Tongue (tissue), 2 donors: ENCODE measurements around the gene TTLL5. TPM values are rescaled to one million over a fixed set of nuclear protein-coding genes. Genes with fewer than 3 reads are reported as not detected.

Source experiments
- DNase-seq: peaks from one replicate; pipeline ENCODE4 v3.0.0-alpha.2; 2015
- total RNA-seq: library from RNA; depleted of rRNA; stranded (reverse); fragments of >200 nt; gene quantifications from one replicate; pipeline ENCODE4 v1.2.3, GENCODE V29; 2014

Gene TTLL5
- total RNA-seq, 1 donor from 2014 or later = 33.7 TPM

DNA sequence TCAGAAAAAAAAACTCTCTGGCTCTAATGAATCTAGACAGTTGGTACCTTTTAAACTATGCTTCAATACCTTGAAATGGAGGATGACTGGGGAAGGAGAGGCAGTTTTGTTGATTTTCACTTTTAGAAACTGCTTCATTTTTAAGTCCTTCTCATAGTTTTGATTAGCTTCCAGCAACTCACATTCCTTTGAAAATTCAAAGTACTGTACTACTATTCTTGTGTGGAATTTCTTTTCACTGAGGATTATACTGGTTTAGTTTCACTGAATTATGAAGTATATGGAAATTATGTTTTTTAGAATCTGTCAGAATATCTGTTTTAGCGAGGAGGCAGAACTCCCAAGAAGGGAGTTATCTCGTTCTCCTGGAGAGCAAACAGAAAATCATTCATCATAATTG, 204.5 kb downstream of the TTLL5 start:
- no peak for DNase-seq

DNA sequence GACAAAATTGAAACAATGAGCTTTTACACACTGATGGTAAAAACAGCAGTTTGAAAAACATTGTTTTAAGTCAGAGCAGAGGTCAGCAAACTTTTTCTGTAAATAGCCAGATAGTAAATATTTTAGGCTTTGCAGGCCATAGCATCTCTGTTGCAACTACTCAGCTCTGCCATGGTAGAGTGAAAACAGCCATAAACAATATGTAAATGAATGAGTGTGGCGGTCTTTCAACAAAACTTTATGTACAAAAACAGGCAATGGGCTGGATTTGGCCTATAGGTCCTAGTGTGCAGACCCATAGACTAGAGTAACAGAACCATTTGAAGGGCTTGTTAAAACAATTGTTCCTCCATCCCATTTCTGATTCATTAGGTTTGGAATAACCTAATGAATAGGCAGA, 205.9 kb downstream of the TTLL5 start:
- DNase-seq = no peak

DNA sequence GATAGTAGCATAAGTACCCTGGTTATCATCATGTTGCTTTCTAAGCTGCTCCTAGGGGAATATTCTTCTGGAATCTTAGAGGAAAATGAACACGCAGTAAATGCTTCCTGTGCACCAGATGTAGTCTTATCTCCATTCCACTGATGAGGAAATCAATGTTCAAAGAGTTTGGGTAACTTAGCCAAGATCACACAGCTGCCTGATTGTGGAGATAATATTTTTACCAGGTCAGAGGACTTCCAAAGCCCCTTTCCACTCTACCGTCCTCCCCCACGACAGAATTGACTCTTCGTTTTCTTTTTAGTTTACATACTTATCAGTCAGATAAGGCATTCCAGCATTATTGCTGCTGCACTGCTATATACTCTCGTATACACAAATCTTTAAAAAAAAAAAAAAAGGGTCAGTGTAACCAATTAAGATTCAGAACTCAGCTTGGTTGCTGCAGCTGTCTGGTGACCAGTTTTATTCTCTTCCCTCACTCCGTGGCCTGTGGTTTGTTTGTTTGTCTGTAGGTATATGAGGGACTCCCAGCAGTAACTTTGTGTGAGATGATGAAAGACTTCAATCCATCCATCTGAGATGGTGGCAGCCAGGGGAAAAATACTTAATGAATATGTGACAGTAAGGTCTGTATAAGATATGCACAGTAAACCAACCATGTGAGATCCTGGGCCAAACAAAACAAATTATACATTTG, 210.3 kb downstream of the TTLL5 start:
- peak; percentile 40 for DNase-seq

DNA sequence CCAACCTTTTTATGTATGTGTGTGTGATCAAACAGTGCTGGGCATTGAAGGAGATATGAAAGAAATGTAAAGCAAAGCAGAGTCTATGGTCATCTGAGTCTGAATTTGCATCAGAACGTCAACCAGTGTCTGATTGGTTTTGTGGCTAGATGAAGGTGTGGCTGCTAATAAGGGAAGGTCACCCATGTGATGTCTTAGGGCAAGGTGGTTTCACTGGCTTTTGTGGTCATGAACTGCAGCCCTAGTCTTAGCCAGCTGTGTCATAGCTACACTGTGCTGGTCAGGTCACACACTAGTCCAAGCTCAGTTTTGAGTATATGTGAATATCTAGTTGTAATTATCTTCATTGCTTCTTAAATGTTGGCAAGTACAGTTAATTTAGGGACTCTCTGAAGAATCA, 214.9 kb downstream of the TTLL5 start:
- DNase-seq = no peak

DNA sequence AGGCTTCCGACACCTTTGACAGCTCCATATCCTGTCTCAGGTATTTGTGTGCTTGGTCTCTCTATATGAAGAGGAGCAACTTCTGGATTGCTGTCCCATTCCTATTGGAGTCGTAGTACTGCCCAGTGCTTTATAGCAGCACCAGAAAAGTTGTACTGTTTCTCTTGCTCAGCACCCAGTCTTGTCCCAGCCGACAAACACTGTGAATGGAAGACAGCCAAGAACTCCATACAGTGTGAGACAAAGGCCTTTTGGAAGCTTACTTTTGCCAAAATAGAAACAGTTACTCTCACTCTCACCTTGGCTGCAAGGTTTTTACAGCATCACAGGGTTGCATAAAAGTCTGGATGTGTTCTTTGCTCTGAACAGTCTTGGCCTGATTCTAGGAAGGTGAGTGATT, 215.5 kb downstream of the TTLL5 start:
- peak; percentile 63 for DNase-seq

DNA sequence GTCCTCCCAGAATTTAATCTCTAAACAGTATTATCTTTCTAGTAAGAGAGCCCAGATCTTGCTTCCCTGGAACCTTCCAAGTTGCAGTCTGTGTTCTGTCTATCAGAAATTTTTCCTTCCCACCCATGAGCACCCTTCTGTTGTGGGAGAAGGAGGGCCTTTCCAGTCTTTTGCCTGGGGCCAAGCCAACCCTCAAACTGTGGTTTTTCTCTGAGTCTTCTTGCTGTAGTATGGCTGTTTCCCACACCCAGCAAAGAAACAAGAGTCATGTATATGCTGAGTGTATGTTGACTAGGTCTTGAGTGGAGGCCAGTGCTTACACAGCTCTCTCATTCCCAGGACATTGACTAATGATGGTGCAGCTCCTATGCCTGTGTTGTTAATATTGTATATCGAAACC, 216.2 kb downstream of the TTLL5 start:
- DNase-seq = peak; percentile 58

DNA sequence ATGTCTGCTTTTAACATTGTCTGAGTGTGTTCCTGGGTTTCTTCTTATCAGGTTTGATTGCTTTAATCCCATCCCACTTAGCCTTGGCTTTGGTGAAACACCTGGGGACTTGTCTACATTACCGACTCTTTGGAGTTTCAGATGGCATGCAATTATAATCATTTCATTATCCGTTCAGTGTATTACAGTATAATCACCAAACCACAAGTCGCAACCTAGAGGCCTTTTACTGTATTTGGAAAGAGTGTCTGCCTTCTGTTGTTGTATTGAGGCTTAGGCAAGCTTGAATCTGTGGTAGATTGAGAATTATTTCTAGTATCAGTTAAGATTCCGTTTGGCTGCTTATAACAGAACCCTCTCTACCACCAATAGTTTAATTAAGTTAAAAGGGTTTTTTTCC, 216.8 kb downstream of the TTLL5 start:
- DNase-seq = no peak

DNA sequence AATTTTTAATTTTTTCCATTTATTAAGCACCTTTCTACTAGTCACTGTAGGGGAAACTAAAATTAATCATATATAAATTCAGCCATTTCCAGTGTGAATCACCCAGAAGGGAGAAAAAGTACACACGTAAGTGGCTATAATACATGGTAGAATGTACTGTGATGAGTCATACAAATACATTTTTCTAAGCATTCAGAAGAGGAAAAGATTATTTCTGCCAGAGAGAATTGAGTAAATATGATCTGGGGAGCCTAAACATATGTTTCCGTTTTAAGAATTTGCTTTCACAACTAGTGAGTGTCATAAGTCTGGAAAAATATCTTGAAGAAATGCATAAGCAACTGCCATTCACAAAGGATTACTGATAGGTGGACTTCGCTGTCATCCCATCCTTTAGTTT, 218.0 kb downstream of the TTLL5 start:
- peak; percentile 75 for DNase-seq

DNA sequence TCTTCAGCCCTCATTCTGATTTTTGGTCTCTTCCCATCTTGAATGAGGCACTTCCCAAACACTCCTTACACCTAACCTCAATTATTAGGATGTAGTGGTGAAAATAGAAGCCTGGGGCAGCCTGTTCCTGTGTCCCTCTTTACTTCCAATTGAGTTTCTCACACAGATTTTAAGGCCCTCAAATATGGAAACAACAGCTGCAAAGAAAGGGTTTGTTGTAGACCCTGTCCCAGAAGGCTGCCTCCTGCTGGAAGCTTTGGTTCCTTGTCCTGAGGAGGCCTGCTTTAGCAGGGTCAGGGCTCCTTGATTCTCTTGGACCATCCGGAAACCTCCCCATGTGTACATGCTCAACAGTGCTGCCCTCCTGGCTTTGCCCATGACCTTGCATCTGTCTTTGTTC, 219.5 kb downstream of the TTLL5 start:
- DNase-seq = no peak

DNA sequence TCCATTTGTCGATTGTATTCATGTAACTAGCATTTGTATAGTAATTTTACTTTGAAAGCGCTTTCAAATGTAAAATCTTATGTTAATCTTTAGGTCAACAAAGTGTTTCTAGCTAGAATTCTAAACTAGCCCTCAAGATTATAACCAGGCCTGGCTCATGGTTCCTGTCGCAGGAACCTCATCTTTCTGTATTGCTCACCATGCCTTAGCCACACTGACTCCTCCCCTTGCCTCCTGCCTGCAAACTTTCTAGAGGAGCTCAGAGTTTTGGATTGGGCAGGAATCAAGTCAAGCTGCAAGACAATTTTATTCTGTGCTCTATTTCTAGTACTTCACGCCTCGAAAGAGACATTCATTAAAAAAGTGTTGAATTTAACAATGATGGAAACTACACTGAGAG, 220.9 kb downstream of the TTLL5 start:
- DNase-seq = no peak

DNA sequence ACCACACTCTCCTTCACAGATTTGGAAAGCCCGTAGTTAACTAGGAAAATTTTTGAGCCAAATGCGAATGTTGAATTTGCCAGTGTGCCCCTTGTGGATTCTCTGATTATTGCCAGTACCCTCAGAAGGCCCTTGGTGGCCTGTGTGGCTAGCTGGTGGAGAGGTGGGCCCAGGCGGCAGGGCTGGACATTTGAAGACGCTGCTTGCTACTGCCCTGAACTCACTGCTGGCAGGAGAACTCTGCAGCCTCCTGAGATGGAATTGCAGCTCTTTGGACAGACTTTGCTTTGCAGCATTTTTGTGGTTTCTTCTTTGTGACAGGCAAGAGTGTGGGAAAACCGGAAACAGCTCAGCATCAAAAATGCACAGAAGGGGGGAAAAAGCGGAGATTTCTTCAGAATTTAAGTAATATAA, 223.2 kb downstream of the TTLL5 start:
- peak; percentile 47 for DNase-seq

DNA sequence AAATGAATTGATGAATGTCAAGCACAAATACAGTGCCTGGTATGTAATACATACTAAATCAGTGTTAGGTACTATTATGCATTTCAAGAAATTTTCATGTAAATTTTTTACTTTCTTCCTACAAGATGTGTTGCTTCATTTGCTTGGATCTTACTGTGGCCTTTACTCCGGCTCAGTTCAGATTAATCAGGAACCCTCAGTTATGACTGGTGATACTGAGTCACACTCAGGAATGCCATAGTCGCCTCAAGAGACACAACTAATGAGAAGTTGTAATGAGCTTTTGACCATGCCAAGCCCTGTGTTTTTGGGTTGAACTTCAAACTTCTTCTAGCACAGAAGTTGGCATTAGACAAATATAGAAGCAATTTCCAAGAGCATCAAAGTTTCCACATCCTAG, 224.8 kb downstream of the TTLL5 start:
- no peak for DNase-seq

DNA sequence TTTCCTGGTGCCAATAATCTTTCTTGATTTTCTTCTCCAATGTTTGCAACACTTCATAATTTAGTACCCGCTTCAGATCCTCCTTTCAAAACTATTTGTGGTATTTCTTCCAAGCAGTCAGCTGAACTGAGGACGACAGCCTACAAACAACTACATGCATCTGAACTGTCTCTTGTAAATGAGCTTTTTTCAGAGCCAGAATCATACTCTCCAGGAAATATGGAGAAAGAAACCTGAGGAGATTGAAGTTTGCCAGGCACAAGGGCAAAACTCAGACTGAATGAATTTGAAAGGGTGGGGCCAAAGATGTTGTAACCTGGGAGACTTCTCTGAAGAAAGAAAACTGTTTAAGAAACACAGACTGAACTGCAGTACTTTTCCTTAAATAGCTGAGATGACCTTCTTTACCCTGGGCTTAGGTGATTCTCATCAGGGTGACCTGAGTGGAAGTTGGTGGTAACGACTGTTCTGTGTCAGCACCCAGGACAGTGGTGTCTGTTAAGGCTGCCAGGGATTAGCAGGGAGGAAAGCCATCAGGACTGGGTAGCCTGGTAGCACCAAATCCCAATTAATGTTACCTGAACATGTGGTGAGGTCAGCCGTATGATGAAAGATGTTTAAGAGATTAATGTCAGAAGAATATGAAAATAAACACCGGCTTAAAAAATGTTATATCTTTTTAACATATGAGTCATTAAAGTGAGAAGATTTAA, 225.7 kb downstream of the TTLL5 start:
- no peak for DNase-seq

DNA sequence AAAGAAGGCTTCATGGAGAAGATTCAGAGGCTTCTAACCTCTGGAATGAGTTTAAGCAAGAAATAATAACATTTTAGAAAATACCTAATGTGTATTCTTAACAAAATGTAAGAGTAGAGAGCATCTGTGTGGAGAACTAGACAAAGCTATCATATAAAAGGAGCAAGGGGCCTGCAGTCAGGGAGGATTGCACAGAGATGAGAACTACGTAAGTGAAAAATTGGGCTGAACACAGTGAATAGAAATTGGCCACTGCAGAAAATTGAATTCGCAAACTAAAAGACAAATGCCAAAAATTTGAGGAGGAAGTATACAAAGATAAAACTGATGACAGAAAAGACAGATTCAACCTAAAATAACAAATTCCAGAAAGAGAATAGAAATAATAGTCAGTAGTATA, 227.9 kb downstream of the TTLL5 start:
- DNase-seq = no peak

DNA sequence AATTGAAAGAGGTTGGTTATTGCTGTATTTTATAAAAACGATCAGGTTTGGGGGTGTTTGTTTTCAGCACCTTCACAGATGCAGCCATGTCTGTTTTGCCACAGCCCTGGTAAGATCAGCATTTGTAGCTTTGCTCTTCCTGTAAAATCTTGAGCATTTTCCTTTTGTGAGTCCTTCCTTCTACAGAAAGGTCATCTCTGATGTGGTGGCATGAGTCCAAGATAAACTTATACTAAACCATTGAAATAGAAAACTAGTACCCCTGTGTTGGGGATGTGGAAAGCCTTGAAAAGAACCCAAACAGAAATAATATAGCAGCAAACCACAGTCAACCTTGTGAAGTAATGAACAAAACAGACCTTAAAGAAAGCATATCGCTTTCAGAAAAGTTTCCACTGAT, 235.3 kb downstream of the TTLL5 start:
- no peak for DNase-seq

DNA sequence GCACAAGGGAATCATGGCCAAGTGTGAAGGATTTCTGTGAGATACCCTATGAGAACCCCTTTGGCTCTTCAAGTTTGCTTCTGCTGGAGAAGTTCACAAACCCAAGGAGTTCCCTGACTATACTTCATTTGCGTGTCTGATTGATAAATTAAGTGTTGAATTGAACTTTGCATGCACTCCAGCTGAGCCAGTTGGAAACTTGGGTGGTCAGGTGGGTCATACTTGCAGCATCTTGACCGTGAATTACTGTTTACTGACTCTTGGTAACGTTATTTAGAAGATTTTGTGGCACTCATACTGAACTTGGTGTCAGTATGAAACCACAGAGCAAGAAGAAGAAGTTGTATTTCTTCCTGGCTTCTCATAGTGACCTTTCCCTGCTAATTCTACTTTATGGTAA, 243.3 kb downstream of the TTLL5 start:
- DNase-seq = no peak

DNA sequence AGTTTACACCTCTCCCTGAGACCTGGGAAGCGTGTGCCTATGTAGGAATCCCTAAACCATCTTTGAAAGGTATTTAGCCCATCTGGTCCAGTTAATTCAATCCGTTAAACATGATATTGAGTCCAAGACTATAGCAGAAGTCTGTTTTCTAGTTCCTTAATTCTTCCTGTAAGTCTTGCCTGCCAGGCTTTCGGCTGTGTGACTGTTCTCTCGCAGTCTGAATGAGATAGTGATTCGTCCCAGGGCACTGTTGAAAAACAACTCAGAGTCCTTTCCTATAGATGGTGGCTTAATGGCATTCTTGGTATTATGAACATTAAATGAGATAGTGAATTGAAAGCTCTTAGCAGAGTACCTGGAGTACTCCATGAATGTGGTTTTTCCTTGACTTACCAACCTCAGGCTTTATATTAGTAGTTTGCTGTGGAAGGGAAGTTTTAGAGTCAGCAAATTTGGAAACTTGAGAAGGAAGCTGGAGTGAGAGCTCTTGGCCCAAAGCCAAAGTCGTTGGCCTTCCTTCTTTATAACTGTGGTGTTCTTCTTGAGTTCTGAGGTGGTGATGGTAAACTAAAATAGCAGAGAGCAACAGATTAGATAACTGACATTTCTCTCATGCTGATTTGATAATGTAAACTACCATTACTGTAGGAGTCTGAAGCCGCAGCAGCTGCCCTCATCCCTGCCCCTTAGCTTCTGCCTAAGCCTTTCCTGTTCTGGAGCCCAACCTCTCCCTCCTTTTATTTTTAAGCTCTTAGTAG, 244.3 kb downstream of the TTLL5 start:
- DNase-seq = peak; percentile 84

DNA sequence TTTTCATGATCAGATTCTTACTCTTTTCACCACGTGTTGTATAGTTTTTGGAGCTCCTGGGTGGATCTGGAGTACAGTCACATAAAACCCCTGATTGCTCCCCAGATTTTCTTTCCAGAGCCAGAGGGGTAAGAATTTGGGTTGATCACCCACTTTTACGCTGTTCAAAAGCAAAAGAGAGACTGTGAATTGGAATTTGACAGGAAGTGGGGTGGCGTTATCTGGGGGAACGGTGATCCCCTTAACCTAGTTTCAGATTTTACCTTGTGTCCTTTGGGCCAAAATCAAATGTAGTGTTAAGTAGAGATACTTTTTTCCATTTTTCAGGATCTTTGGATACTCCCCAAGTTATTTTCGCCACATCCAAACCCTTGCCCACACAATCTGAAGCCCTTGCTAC, 245.2 kb downstream of the TTLL5 start:
- no peak for DNase-seq

DNA sequence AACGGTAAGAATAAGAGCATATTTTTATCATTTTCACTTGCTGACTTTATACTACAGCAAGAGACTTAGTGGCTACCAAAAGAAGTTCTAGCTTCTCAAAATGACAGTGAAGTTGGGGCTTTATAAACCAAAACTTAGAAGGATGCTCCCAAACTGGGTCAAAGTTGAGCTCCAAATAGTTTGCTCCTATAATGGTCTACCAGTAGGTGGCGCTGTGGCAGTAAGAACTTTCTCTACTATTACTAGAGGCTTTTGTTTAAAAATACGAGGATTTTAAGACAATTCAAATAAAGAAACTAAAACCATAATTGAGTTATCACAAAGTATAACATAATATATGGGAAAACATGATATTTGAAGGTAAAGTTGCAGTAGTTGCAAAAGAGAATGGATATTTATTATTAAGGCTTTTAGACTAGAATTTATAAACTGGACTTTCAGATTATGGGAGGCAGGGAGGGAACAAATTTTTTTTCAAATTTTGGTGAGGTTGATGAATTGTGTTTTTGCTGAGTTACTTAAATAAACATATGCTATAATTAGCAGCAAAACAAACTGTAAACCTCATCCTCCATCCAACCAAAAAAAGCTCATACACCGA, 245.7 kb downstream of the TTLL5 start:
- DNase-seq = peak; percentile 89

DNA sequence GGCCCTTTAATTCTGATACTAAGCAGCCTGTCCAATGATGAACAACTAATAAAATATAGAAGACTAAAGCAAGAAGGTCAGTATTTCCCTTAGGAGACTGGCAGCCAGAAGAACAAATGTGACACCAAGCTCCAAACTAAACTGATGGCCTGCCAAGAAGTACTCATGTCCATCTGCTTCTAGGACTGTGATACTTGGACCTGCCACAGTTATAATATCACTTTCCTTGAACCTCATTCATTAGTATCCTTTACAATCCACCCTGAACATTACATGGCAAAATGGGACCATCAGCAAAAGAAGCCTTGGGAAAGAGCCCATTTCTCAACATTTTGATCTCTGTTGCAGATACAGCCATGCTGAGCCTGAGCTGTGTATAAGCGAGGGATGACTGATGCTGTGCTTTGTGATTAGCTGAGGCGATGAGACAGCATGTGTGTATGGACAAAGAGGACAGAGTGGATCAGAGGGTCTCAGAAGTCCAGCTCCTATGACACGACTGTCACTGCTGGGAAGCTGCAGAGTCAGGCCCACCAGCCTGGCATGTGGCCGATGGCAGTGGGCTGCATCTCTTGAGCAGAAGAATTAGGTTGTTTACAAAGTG, 246.8 kb downstream of the TTLL5 start:
- no peak for DNase-seq

DNA sequence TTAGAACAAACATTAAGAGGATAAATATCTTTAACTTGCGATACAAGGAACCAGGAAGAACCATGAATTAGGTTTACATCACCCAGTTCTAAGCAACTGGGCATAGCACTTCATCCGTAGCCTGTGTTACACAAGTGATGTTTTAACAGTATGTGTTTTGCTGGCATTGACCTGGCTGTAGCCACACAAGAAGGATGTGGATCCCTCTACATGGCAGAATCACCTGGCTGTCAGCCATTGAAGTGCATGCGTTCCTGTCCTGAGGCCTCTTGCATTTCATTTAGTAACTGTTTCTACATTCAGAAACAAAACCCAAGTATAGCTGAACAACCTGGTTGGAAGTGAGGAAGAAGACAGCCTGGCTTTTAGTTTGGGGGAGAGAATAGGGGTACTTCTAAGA, 248.6 kb downstream of the TTLL5 start:
- no peak for DNase-seq

DNA sequence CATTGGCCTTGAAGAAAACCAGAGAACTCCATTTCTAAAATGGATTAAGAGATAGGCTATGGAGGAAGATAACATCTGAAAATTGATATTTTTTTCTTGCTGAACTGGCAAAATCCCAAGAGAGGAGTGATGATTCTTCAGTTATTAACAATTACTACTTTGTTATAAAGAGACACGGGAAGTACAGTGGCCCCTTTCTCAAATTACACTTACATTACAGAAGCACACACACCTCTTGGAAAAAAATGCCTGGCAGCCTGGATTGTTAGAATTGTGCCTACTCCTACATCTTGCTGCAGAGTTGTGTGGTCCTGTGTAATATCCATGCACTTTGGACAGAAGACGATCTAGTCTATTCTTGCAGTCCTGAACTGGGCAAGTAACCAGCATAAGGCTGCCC, 249.0 kb downstream of the TTLL5 start:
- DNase-seq = no peak

DNA sequence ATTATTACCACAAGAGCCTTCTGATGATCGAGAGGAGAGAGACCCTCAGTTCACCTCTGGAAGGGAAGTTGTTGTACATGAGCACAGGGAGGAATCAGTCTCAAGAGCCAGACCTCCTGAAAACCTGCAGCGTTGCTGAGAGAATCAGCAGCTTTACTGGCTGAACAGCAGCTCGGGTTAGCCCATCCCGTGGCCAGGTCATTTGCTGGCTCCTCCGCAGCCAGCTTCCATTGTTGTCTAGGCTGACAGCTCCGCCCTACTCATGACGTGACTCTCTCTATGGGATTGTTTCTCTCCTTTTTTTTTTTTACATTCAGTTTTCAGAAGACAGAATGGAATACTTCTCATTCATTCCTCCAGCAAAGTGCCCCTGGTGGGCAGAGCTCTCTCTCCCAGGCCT, 250.8 kb downstream of the TTLL5 start:
- peak; percentile 72 for DNase-seq
